GM23338 (cell line): ENCODE measurements around the gene INTS2. TPM values are rescaled to one million over a fixed set of nuclear protein-coding genes. Genes with fewer than 3 reads are reported as not detected.

ENCODE experiments used
- ATAC-seq: fragments of 200-7000 bp; cut with Tn5 transposase; 3 replicates; pipeline ENCODE4 v1.9.1; 2020
- DNase-seq: peaks from one replicate; pipeline ENCODE4 v3.0.0-alpha.2; 2015; ENCODE audit warnings: low spot score
- H2AFZ ChIP-seq: fragments of 200-600 bp; sonication (generic); 2 replicates; pipeline ENCODE4 v1.8.0; 2016; ENCODE audit warnings: antibody characterized with exemption, mild to moderate bottlenecking, moderate library complexity
- H3F3A ChIP-seq: fragments of 200-600 bp; sonication (generic); replicated peaks from 2 replicates; pipeline ENCODE4 v1.8.0; 2017; ENCODE audit warnings: antibody characterized with exemption, mixed run types, low read depth
- H3K27ac ChIP-seq: fragments of 200-600 bp; sonication (generic); 2 replicates; pipeline ENCODE4 v1.6.1; 2016; ENCODE audit warnings: low read depth
- H3K27me3 ChIP-seq: fragments of 200-600 bp; sonication (generic); 2 replicates; pipeline ENCODE4 v1.8.0; 2016; ENCODE audit warnings: mild to moderate bottlenecking, mixed run types, moderate library complexity; ENCODE audit not compliant: insufficient read depth
- H3K36me3 ChIP-seq: fragments of 200-600 bp; sonication (generic); 2 replicates; pipeline ENCODE4 v1.8.0; 2016; ENCODE audit warnings: mild to moderate bottlenecking; ENCODE audit not compliant: insufficient read depth
- H3K4me1 ChIP-seq: fragments of 200-600 bp; sonication (generic); 2 replicates; pipeline ENCODE4 v1.8.0; 2016; ENCODE audit warnings: mild to moderate bottlenecking, moderate library complexity; ENCODE audit not compliant: insufficient read depth
- H3K4me2 ChIP-seq: fragments of 200-600 bp; sonication (generic); 2 replicates; pipeline ENCODE4 v1.7.1; 2017; ENCODE audit warnings: mixed run types
- H3K4me3 ChIP-seq: fragments of 200-600 bp; sonication (generic); 2 replicates; pipeline ENCODE4 v1.6.1; 2016; ENCODE audit warnings: mixed run types
- H3K79me2 ChIP-seq: fragments of 200-600 bp; sonication (generic); replicated peaks from 2 replicates; pipeline ENCODE4 v1.8.0; 2017; ENCODE audit warnings: mild to moderate bottlenecking; ENCODE audit not compliant: insufficient read depth
- H3K9me2 ChIP-seq: fragments of 200-600 bp; sonication (generic); 2 replicates; pipeline ENCODE4 v1.8.0; 2017; ENCODE audit not compliant: insufficient read depth
- H4K20me1 ChIP-seq: fragments of 200-600 bp; sonication (generic); replicated peaks from 2 replicates; pipeline ENCODE4 v1.8.0; 2017; ENCODE audit warnings: mild to moderate bottlenecking; ENCODE audit not compliant: insufficient read depth
- H3K27ac Mint-ChIP-seq: 2 replicates; pipeline ENCODE4 v1.8.0; 2020; ENCODE audit warnings: inconsistent platforms, mild to moderate bottlenecking, moderate library complexity, mixed read lengths
- H3K27me3 Mint-ChIP-seq: 3 replicates; pipeline ENCODE4 v1.8.0; 2022; ENCODE audit warnings: low read depth, mild to moderate bottlenecking, moderate library complexity, mixed read lengths, inconsistent platforms; ENCODE audit not compliant: insufficient read depth, poor library complexity
- H3K36me3 Mint-ChIP-seq: 3 replicates; pipeline ENCODE4 v1.8.0; 2021; ENCODE audit warnings: low read depth, mild to moderate bottlenecking, inconsistent platforms, moderate library complexity, mixed read lengths
- H3K4me1 Mint-ChIP-seq: 3 replicates; pipeline ENCODE4 v1.8.0; 2020; ENCODE audit warnings: mild to moderate bottlenecking, inconsistent platforms, mixed read lengths
- H3K4me3 Mint-ChIP-seq: 3 replicates; pipeline ENCODE4 v1.8.0; 2021; ENCODE audit warnings: moderate library complexity, mild to moderate bottlenecking, inconsistent platforms, mixed read lengths
- H3K9me3 Mint-ChIP-seq: 3 replicates; pipeline ENCODE4 v1.8.0; 2020; ENCODE audit warnings: moderate library complexity, mild to moderate bottlenecking, inconsistent platforms, mixed read lengths
- CREB1 ChIP-seq: fragments of 250-450 bp; sonication (Bioruptor Pico); IDR thresholded peaks from 2 replicates; pipeline ENCODE4 v1.5.0; 2020; ENCODE audit warnings: low read depth, mild to moderate bottlenecking, moderate library complexity
- EZH2 ChIP-seq: fragments of 200-600 bp; sonication (generic); IDR thresholded peaks from one replicate; pipeline ENCODE4 v1.8.0; 2017; ENCODE audit warnings: antibody characterized with exemption, mild to moderate bottlenecking, low read depth; ENCODE audit not compliant: unreplicated experiment
- EZH2phosphoT487 ChIP-seq: fragments of 200-600 bp; sonication (generic); IDR thresholded peaks from one replicate; pipeline ENCODE4 v1.8.1; 2018; ENCODE audit warnings: antibody characterized with exemption; ENCODE audit not compliant: unreplicated experiment
- JUNB ChIP-seq: IDR thresholded peaks from one replicate; pipeline ENCODE4 v1.6.1; 2016; ENCODE audit warnings: antibody characterized with exemption; ENCODE audit not compliant: unreplicated experiment
- NANOG ChIP-seq: IDR thresholded peaks from 2 replicates; pipeline ENCODE4 v1.6.1; 2016; ENCODE audit warnings: antibody characterized with exemption, borderline replicate concordance
- ZNF114 ChIP-seq: fragments of 250-450 bp; sonication (Bioruptor Pico); IDR thresholded peaks from 2 replicates; pipeline ENCODE4 v1.5.0; 2020; ENCODE audit warnings: mild to moderate bottlenecking, moderate library complexity
- ZNF331 ChIP-seq: fragments of 250-450 bp; sonication (Bioruptor Pico); IDR thresholded peaks from 2 replicates; pipeline ENCODE4 v1.5.0; 2020; ENCODE audit warnings: low read depth, mild to moderate bottlenecking, moderate library complexity
- polyA plus RNA-seq: library from polyadenylated mRNA; unstranded; fragments of >200 nt; fragmentation: Nextera tagmentation; extraction: Ambion mirVana; gene quantifications from 2 replicates; pipeline ENCODE4 v1.2.1, GENCODE V29; 2016
- total RNA-seq: library from RNA; depleted of rRNA; stranded (reverse); fragments of >200 nt; shearing (Covaris generic); gene quantifications from 2 replicates; pipeline ENCODE4 v1.2.3, GENCODE V29; 2014
- TF ChIP-seq, protein P1 (sequence below): fragments of 250-450 bp; sonication (Bioruptor Pico); IDR thresholded peaks from 2 replicates; pipeline ENCODE4 v1.5.0; 2020; ENCODE audit warnings: mild to moderate bottlenecking, moderate library complexity

Gene INTS2
- total and polyA plus RNA-seq, 2 experiments from 2014 or later, result 5.9 to 31.6 TPM

DNA sequence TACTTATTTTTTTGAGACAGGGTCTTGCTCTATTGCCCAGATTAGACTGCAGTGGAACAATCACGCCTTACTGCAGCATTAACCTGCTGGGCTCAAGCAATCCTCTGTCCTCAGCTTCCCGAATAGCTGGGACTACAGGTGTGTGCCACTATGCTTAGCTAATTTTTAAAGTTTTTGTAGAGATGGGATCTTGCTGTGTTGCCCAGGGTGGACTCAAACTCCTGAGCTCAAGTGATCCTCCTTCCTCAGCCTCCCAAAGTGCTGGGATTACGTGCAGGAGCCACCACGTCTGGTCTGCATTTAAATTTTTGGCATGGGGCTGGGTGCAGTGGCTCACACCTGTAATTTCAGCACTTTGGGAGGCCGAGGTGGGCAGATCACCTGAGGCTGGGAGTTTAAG lies 41.0 kb upstream of the INTS2 start:
- peaks cover 66% of the 10 kb centered on the region; the same call in 2 of the 3 replicates for H3K36me3 Mint-ChIP-seq
- H2AFZ ChIP-seq, result no peak overlapping the region
- no peak overlapping the region for H3K4me2 ChIP-seq
- H3K4me1 Mint-ChIP-seq, result peaks cover 6% of the 10 kb centered on the region; the same call in 2 of the 3 replicates
- no peak overlapping the region for H3K4me3 ChIP-seq
- no peaks in the 10 kb centered on the region for H3K27me3 Mint-ChIP-seq
- no peak for DNase-seq
- peaks cover 6% of the 10 kb centered on the region for H3K79me2 ChIP-seq
- no peaks in the 10 kb centered on the region for H3K9me2 ChIP-seq
- H3F3A ChIP-seq, result no peaks in the 10 kb centered on the region
- H4K20me1 ChIP-seq, result no peaks in the 10 kb centered on the region; the same call in 1 of the 2 replicates
- no peak overlapping the region for H3K27ac Mint-ChIP-seq
- TF ChIP-seq, protein P1, sequence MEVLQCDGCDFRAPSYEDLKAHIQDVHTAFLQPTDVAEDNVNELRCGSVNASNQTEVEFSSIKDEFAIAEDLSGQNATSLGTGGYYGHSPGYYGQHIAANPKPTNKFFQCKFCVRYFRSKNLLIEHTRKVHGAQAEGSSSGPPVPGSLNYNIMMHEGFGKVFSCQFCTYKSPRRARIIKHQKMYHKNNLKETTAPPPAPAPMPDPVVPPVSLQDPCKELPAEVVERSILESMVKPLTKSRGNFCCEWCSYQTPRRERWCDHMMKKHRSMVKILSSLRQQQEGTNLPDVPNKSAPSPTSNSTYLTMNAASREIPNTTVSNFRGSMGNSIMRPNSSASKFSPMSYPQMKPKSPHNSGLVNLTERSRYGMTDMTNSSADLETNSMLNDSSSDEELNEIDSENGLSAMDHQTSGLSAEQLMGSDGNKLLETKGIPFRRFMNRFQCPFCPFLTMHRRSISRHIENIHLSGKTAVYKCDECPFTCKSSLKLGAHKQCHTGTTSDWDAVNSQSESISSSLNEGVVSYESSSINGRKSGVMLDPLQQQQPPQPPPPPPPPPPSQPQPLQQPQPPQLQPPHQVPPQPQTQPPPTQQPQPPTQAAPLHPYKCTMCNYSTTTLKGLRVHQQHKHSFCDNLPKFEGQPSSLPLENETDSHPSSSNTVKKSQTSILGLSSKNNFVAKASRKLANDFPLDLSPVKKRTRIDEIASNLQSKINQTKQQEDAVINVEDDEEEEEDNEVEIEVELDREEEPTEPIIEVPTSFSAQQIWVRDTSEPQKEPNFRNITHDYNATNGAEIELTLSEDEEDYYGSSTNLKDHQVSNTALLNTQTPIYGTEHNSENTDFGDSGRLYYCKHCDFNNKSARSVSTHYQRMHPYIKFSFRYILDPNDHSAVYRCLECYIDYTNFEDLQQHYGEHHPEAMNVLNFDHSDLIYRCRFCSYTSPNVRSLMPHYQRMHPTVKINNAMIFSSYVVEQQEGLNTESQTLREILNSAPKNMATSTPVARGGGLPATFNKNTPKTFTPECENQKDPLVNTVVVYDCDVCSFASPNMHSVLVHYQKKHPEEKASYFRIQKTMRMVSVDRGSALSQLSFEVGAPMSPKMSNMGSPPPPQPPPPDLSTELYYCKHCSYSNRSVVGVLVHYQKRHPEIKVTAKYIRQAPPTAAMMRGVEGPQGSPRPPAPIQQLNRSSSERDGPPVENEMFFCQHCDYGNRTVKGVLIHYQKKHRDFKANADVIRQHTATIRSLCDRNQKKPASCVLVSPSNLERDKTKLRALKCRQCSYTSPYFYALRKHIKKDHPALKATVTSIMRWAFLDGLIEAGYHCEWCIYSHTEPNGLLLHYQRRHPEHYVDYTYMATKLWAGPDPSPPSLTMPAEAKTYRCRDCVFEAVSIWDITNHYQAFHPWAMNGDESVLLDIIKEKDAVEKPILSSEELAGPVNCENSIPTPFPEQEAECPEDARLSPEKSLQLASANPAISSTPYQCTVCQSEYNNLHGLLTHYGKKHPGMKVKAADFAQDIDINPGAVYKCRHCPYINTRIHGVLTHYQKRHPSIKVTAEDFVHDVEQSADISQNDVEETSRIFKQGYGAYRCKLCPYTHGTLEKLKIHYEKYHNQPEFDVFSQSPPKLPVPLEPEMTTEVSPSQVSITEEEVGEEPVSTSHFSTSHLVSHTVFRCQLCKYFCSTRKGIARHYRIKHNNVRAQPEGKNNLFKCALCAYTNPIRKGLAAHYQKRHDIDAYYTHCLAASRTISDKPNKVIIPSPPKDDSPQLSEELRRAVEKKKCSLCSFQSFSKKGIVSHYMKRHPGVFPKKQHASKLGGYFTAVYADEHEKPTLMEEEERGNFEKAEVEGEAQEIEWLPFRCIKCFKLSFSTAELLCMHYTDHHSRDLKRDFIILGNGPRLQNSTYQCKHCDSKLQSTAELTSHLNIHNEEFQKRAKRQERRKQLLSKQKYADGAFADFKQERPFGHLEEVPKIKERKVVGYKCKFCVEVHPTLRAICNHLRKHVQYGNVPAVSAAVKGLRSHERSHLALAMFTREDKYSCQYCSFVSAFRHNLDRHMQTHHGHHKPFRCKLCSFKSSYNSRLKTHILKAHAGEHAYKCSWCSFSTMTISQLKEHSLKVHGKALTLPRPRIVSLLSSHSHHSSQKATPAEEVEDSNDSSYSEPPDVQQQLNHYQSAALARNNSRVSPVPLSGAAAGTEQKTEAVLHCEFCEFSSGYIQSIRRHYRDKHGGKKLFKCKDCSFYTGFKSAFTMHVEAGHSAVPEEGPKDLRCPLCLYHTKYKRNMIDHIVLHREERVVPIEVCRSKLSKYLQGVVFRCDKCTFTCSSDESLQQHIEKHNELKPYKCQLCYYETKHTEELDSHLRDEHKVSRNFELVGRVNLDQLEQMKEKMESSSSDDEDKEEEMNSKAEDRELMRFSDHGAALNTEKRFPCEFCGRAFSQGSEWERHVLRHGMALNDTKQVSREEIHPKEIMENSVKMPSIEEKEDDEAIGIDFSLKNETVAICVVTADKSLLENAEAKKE (CRISPR knock-in tag), result no peak
- no peak for TF ChIP-seq NANOG
- no peak for TF ChIP-seq ZNF331 (CRISPR knock-in tag)
- TF ChIP-seq JUNB, result no peak
- no peak for TF ChIP-seq EZH2phosphoT487
- no peak for TF ChIP-seq CREB1 (CRISPR knock-in tag)
- TF ChIP-seq EZH2, result no peak
- no peak for TF ChIP-seq ZNF114
- H3K4me3 Mint-ChIP-seq, result no peak overlapping the region
- no peaks in the 10 kb centered on the region for H3K27me3 ChIP-seq
- H3K36me3 ChIP-seq, result peaks cover 36% of the 10 kb centered on the region
- no peak overlapping the region for H3K27ac ChIP-seq
- peaks cover 13% of the 10 kb centered on the region for H3K4me1 ChIP-seq
- ATAC-seq, result no peak
- no peaks in the 10 kb centered on the region for H3K9me3 Mint-ChIP-seq
